K562 (cell line): ENCODE measurements around the gene CHST14. TPM values are rescaled to one million over a fixed set of nuclear protein-coding genes. Genes with fewer than 3 reads are reported as not detected.

Experiments used
- CBX1 ChIP-seq: sonication (generic); IDR thresholded peaks from 2 replicates; pipeline ENCODE4 v1.6.1; 2016; ENCODE audit warnings: antibody characterized with exemption, low read depth, mild to moderate bottlenecking
- CREBBP ChIP-seq: IDR thresholded peaks from one replicate; pipeline ENCODE4 v1.6.1; 2012; ENCODE audit warnings: low read depth, mild to moderate bottlenecking, control low read depth, inconsistent platforms, low read length
- NCOA4 ChIP-seq: fragments of 450-650 bp; IDR thresholded peaks from 2 replicates; pipeline ENCODE4 v1.6.1; 2018; ENCODE audit warnings: mild to moderate bottlenecking; ENCODE audit not compliant: partially characterized antibody
- NEUROD1 ChIP-seq: fragments of 150-350 bp; IDR thresholded peaks from 2 replicates; pipeline ENCODE4 v1.6.1; 2014; ENCODE audit warnings: borderline replicate concordance, low read length, low read depth; ENCODE audit not compliant: partially characterized antibody
- NFE2L1 ChIP-seq: fragments of 450-650 bp; IDR thresholded peaks from 2 replicates; pipeline ENCODE4 v1.6.1; 2016; ENCODE audit warnings: missing genetic modification characterization, low read depth, mild to moderate bottlenecking, missing compliant biosample characterization, moderate library complexity, borderline replicate concordance
- NR1H2 ChIP-seq: sonication (generic); formaldehyde crosslinking; IDR thresholded peaks from 2 replicates; pipeline ENCODE4 v1.4.0; 2020; ENCODE audit warnings: mild to moderate bottlenecking, missing genetic modification reagents
- NUFIP1 ChIP-seq: fragments of 450-650 bp; IDR thresholded peaks from 2 replicates; pipeline ENCODE4 v1.6.1; 2018; ENCODE audit not compliant: partially characterized antibody
- POLR2B ChIP-seq: fragments of 450-650 bp; IDR thresholded peaks from 2 replicates; pipeline ENCODE4 v1.6.1; 2018; ENCODE audit warnings: low read depth; ENCODE audit not compliant: partially characterized antibody
- RBFOX2 ChIP-seq: fragments of 200-400 bp; formaldehyde crosslinking; IDR thresholded peaks from 2 replicates; pipeline ENCODE4 v1.6.1; 2017; ENCODE audit warnings: low read depth, mild to moderate bottlenecking, low read length, moderate library complexity
- RUNX1 ChIP-seq: sonication (generic); IDR thresholded peaks from 2 replicates; pipeline ENCODE4 v1.6.1; 2016; ENCODE audit warnings: antibody characterized with exemption, low read depth
- SRSF9 ChIP-seq: fragments of 200-400 bp; formaldehyde crosslinking; IDR thresholded peaks from 2 replicates; pipeline ENCODE4 v1.6.1; 2017; ENCODE audit warnings: low read depth, low read length, borderline replicate concordance
- TGIF2 ChIP-seq: sonication (generic); formaldehyde crosslinking; IDR thresholded peaks from 2 replicates; pipeline ENCODE4 v1.8.1; 2022; ENCODE audit warnings: mild to moderate bottlenecking, missing genetic modification reagents, moderate library complexity
- XRCC4 ChIP-seq: IDR thresholded peaks from one replicate; pipeline ENCODE4 v1.6.1; 2011; ENCODE audit not compliant: insufficient read depth, insufficient read length; ENCODE audit errors: extremely low read depth
- ZKSCAN3 ChIP-seq: fragments of 250-450 bp; sonication (Bioruptor Pico); IDR thresholded peaks from 2 replicates; pipeline ENCODE4 v1.4.0; 2020
- ZNF12 ChIP-seq: sonication (generic); formaldehyde crosslinking; IDR thresholded peaks from 2 replicates; pipeline ENCODE4 v1.4.0; 2020; ENCODE audit warnings: mild to moderate bottlenecking, missing genetic modification reagents
- ZNF263 ChIP-seq: sonication (generic); formaldehyde crosslinking; IDR thresholded peaks from 2 replicates; pipeline ENCODE4 v1.8.0; 2022; ENCODE audit warnings: mild to moderate bottlenecking, missing genetic modification reagents, borderline replicate concordance
- ZNF57 ChIP-seq: fragments of 450-650 bp; formaldehyde crosslinking; IDR thresholded peaks from 2 replicates; pipeline ENCODE4 v1.4.0; 2020; ENCODE audit warnings: mild to moderate bottlenecking, moderate library complexity
- ZNF79 ChIP-seq: fragments of 250-450 bp; sonication (Bioruptor Pico); IDR thresholded peaks from 2 replicates; pipeline ENCODE4 v1.4.0; 2020; ENCODE audit warnings: low read depth, mild to moderate bottlenecking, moderate library complexity
- polyA plus RNA-seq, 8 experiments: library from polyadenylated mRNA; depleted of rRNA in 4 of 8; stranded (reverse) in 5 of 8; unstranded in 3 of 8; fragments of >200 nt; fragmentation: Nextera tagmentation in 2 of 8; fragmentation: Illumina TruSeq in 1 of 8; extraction: Ambion mirVana in 2 of 8; extraction: Trizol in 1 of 8; gene quantifications; 2 replicates each; pipeline versions ENCODE4 v1.2.1 to v1.2.3, GENCODE V29; 2011 to 2014; ENCODE audit warnings: inconsistent platforms in 1 of 8, missing spikeins in 1 of 8
- total RNA-seq, 7 experiments: library from RNA; depleted of rRNA in 6 of 7; stranded (reverse); fragments of >200 nt in 6 of 7; fragmentation: Illumina TruSeq in 2 of 7; extraction: Trizol in 2 of 7; gene quantifications; 2 replicates each; pipeline versions ENCODE4 v1.2.1 to v1.2.3, GENCODE V29; 2011 to 2021; ENCODE audit warnings: low replicate concordance in 1 of 7
- TF ChIP-seq, protein P1 (sequence below): sonication (generic); formaldehyde crosslinking; IDR thresholded peaks from 2 replicates; pipeline ENCODE4 v1.8.1; 2023; ENCODE audit warnings: missing genetic modification reagents, mild to moderate bottlenecking, borderline replicate concordance
- TF ChIP-seq, protein P2 (sequence below): sonication (generic); formaldehyde crosslinking; IDR thresholded peaks from 2 replicates; pipeline ENCODE4 v1.9.0; 2022; ENCODE audit warnings: mild to moderate bottlenecking, missing genetic modification reagents
- TF ChIP-seq, protein P3 (sequence below): fragments of 250-450 bp; sonication (Bioruptor Pico); IDR thresholded peaks from 2 replicates; pipeline ENCODE4 v1.8.0; 2021; ENCODE audit warnings: mild to moderate bottlenecking, moderate library complexity

CHST14 gene
- total and polyA plus RNA-seq, 9 of the 15 experiments (the other 6 are each of a cell fraction or from before 2014, with no cell fraction given) = 1.6 to 12.1 (median 4.5) TPM

DNA sequence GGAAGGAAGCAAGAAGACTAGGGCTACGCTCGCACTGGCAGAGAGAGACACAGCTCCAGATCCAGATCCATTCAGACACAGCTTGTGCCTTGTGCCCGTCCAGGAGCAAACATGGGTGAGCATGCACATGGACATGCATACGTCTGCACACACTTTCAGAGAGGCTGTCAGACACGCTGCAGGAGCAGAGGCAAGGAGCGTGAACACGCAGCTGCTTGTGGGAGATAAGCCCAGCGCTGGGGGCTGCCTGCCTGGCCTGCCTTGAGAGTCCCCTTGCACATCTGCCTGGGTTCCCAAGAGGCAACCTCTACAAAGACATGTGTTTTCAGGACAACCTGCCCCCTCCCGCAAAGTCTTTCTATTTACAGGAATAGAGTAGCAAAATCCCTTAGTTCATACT, 43.6 kb upstream of the CHST14 start (continued):
- TF ChIP-seq, protein P1, sequence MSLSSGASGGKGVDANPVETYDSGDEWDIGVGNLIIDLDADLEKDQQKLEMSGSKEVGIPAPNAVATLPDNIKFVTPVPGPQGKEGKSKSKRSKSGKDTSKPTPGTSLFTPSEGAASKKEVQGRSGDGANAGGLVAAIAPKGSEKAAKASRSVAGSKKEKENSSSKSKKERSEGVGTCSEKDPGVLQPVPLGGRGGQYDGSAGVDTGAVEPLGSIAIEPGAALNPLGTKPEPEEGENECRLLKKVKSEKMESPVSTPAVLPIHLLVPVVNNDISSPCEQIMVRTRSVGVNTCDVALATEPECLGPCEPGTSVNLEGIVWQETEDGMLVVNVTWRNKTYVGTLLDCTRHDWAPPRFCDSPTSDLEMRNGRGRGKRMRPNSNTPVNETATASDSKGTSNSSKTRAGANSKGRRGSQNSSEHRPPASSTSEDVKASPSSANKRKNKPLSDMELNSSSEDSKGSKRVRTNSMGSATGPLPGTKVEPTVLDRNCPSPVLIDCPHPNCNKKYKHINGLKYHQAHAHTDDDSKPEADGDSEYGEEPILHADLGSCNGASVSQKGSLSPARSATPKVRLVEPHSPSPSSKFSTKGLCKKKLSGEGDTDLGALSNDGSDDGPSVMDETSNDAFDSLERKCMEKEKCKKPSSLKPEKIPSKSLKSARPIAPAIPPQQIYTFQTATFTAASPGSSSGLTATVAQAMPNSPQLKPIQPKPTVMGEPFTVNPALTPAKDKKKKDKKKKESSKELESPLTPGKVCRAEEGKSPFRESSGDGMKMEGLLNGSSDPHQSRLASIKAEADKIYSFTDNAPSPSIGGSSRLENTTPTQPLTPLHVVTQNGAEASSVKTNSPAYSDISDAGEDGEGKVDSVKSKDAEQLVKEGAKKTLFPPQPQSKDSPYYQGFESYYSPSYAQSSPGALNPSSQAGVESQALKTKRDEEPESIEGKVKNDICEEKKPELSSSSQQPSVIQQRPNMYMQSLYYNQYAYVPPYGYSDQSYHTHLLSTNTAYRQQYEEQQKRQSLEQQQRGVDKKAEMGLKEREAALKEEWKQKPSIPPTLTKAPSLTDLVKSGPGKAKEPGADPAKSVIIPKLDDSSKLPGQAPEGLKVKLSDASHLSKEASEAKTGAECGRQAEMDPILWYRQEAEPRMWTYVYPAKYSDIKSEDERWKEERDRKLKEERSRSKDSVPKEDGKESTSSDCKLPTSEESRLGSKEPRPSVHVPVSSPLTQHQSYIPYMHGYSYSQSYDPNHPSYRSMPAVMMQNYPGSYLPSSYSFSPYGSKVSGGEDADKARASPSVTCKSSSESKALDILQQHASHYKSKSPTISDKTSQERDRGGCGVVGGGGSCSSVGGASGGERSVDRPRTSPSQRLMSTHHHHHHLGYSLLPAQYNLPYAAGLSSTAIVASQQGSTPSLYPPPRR (CRISPR knock-in tag) = no peak
- TF ChIP-seq RUNX1 (no peak), NR1H2 (CRISPR knock-in tag) (no peak), TGIF2 (CRISPR knock-in tag) (no peak), ZNF79 (CRISPR knock-in tag) (no peak), ZNF57 (CRISPR knock-in tag) (no peak), POLR2B (no peak), RBFOX2 (no peak), SRSF9 (no peak), ZKSCAN3 (CRISPR knock-in tag) (no peak), ZNF263 (CRISPR knock-in tag) (no peak), CREBBP (no peak), ZNF12 (CRISPR knock-in tag) (no peak), NCOA4 (no peak), XRCC4 (no peak), NFE2L1 (tag) (no peak), CBX1 (no peak), NEUROD1 (no peak), NUFIP1 (no peak)
- TF ChIP-seq, protein P2, sequence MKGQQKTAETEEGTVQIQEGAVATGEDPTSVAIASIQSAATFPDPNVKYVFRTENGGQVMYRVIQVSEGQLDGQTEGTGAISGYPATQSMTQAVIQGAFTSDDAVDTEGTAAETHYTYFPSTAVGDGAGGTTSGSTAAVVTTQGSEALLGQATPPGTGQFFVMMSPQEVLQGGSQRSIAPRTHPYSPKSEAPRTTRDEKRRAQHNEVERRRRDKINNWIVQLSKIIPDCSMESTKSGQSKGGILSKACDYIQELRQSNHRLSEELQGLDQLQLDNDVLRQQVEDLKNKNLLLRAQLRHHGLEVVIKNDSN (CRISPR knock-in tag) = no peak
- TF ChIP-seq, protein P3, sequence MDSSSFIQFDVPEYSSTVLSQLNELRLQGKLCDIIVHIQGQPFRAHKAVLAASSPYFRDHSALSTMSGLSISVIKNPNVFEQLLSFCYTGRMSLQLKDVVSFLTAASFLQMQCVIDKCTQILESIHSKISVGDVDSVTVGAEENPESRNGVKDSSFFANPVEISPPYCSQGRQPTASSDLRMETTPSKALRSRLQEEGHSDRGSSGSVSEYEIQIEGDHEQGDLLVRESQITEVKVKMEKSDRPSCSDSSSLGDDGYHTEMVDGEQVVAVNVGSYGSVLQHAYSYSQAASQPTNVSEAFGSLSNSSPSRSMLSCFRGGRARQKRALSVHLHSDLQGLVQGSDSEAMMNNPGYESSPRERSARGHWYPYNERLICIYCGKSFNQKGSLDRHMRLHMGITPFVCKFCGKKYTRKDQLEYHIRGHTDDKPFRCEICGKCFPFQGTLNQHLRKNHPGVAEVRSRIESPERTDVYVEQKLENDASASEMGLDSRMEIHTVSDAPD (CRISPR knock-in tag) = no peak
